ENCODE measurements around the gene CCDC188. TPM values are rescaled to one million over a fixed set of nuclear protein-coding genes. Genes with fewer than 3 reads are reported as not detected.

The CCDC188 gene
- total RNA-seq, 2 donors from 2014 or later, result not detected

DNA sequence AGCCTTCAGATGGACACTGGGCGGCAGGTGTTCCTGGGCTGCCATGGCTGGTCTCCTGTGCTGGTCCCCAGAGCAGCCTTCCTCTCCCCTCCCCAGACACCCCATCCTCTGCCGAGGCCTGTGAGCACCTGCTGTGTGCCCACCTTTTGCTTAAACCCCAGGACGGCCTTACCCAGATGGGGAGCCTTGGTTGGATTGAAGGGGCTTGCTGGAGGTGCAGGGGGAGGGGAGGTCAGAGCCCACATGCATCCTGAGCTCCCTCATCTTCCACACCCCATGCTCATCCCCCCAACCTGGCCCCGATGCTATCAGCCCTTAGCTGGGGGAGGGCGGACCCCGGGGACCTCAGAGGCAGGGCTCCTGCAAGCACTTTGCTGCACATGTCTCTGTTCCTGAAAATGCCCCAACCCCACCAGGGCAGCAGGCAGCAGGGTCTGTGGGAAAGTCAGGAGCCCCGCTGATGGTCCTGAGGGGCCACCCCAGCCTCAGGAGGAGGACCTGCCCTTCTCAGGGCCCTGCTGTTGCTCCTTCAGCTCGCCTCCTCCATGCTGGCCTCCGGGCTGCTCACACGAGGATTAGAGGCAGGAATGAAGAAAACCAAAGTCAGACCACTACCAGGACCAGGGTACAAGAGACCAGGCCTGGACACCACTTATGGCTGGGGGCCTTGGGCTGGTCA lies 41.6 kb upstream of the CCDC188 start:
- 90 to 92% methylated on average over 2 to 10 of the region's 10 CpGs for WGBS, 2 experiments (ENCODE audit: insufficient coverage in 1 of 2, insufficient read length in 1 of 2)
- no peak overlapping the region for H3K27ac Mint-ChIP-seq
- Histone ChIP-seq H3K36me3 (ENCODE audit: control insufficient read depth, insufficient read depth, low read length) (no peaks in the 10 kb centered on the region), H3K9ac (ENCODE audit: extremely low read depth, low read length, poor library complexity, severe bottlenecking) (no peak overlapping the region), H3K9me3 (ENCODE audit: control insufficient read depth, low read length) (no peaks in the 10 kb centered on the region), H3K27ac (ENCODE audit: low read depth, low read length) (no peak overlapping the region), H3K4me1 (ENCODE audit: control insufficient read depth, insufficient read depth, low read length) (no peaks in the 10 kb centered on the region), H3K27me3 (ENCODE audit: control insufficient read depth, insufficient read depth, low read length, poor library complexity, severe bottlenecking) (no peaks in the 10 kb centered on the region), H3K4me3 (ENCODE audit: low read length) (no peak overlapping the region)
- peaks cover 10% of the 10 kb centered on the region for H3K4me1 Mint-ChIP-seq
- TF ChIP-seq CTCF (conservative IDR thresholded peaks at IDR 0.05), result no peak
- no peaks in the 10 kb centered on the region for H3K9me3 Mint-ChIP-seq
- no peaks in the 10 kb centered on the region for H3K27me3 Mint-ChIP-seq (ENCODE audit: insufficient read depth)
- no peak for DNase-seq
- no peak overlapping the region for H3K4me3 Mint-ChIP-seq
- no peaks in the 10 kb centered on the region for H3K36me3 Mint-ChIP-seq (ENCODE audit: low read depth)

- Mint-ChIP-seq H3K9me3 (no peaks in the 10 kb centered on the region), H3K27ac (no peak overlapping the region), H3K36me3 (ENCODE audit: low read depth) (no peaks in the 10 kb centered on the region), H3K27me3 (ENCODE audit: insufficient read depth) (no peaks in the 10 kb centered on the region), H3K4me1 (peaks cover 11% of the 10 kb centered on the region), H3K4me3 (no peak overlapping the region)
- no peak overlapping the region for H3K27ac ChIP-seq (ENCODE audit: low read depth, low read length)
- DNase-seq, result no peak
- 90 to 91% methylated on average over 3 to 8 of the region's 8 CpGs for WGBS, 2 experiments (ENCODE audit: insufficient coverage in 1 of 2, insufficient read length in 1 of 2)
- no peak overlapping the region for H3K9ac ChIP-seq (ENCODE audit: extremely low read depth, low read length, poor library complexity, severe bottlenecking)
- H3K9me3 ChIP-seq (ENCODE audit: control insufficient read depth, low read length), result no peaks in the 10 kb centered on the region
- TF ChIP-seq CTCF (conservative IDR thresholded peaks at IDR 0.05), result no peak
- no peaks in the 10 kb centered on the region for H3K4me1 ChIP-seq (ENCODE audit: control insufficient read depth, insufficient read depth, low read length)
- no peak overlapping the region for H3K4me3 ChIP-seq (ENCODE audit: low read length)
- no peaks in the 10 kb centered on the region for H3K36me3 ChIP-seq (ENCODE audit: control insufficient read depth, insufficient read depth, low read length)
- no peaks in the 10 kb centered on the region for H3K27me3 ChIP-seq (ENCODE audit: control insufficient read depth, insufficient read depth, low read length, poor library complexity, severe bottlenecking)
Observed at GRCh38 chr22:20191803-20192202, 40.9 kb upstream of the CCDC188 start.

GRCh38 chr22:20191000-20191515 lies 40.2 kb upstream of the CCDC188 start:
- DNase-seq, result no peak
- TF ChIP-seq CTCF (conservative IDR thresholded peaks at IDR 0.05), result no peak
- WGBS, 2 experiments (ENCODE audit: insufficient coverage in 1 of 2, insufficient read length in 1 of 2), result 78 to 80% methylated on average over 9 to 10 of the region's 10 CpGs
- Histone ChIP-seq H3K27ac (ENCODE audit: low read depth, low read length) (no peak overlapping the region), H3K9ac (ENCODE audit: extremely low read depth, low read length, poor library complexity, severe bottlenecking) (no peak overlapping the region), H3K4me3 (ENCODE audit: low read length) (no peak overlapping the region), H3K36me3 (ENCODE audit: control insufficient read depth, insufficient read depth, low read length) (no peaks in the 10 kb centered on the region), H3K27me3 (ENCODE audit: control insufficient read depth, insufficient read depth, low read length, poor library complexity, severe bottlenecking) (no peaks in the 10 kb centered on the region), H3K4me1 (ENCODE audit: control insufficient read depth, insufficient read depth, low read length) (no peaks in the 10 kb centered on the region), H3K9me3 (ENCODE audit: control insufficient read depth, low read length) (no peaks in the 10 kb centered on the region)
- Mint-ChIP-seq H3K9me3 (no peaks in the 10 kb centered on the region), H3K27me3 (ENCODE audit: insufficient read depth) (no peaks in the 10 kb centered on the region), H3K36me3 (ENCODE audit: low read depth) (no peaks in the 10 kb centered on the region), H3K27ac (no peak overlapping the region), H3K4me1 (peaks cover 15% of the 10 kb centered on the region), H3K4me3 (no peak overlapping the region)
